WTC11 (cell line): Measurements from ENCODE around the gene CTNNA1.

Experiments used
- NR1H2 ChIP-seq: sonication (generic); formaldehyde crosslinking; IDR thresholded peaks from 2 replicates; pipeline ENCODE4 v1.9.0; 2021; ENCODE audit warnings: mild to moderate bottlenecking, moderate library complexity, missing genetic modification reagents
- TP53 ChIP-seq: sonication (generic); formaldehyde crosslinking; IDR thresholded peaks from 2 replicates; pipeline ENCODE4 v1.8.1; 2023; ENCODE audit warnings: mild to moderate bottlenecking, missing genetic modification reagents
- ZNF121 ChIP-seq: sonication (generic); formaldehyde crosslinking; IDR thresholded peaks from 2 replicates; pipeline ENCODE4 v1.8.0; 2023; ENCODE audit warnings: missing genetic modification reagents
- ZNF138 ChIP-seq: sonication (generic); formaldehyde crosslinking; conservative IDR thresholded peaks from 2 replicates; pipeline ENCODE4 v1.8.1; 2022; ENCODE audit warnings: mild to moderate bottlenecking, moderate library complexity, missing genetic modification reagents
- TF ChIP-seq, protein P1 (sequence below): sonication (generic); formaldehyde crosslinking; IDR thresholded peaks from 2 replicates; pipeline ENCODE4 v1.8.1; 2022; ENCODE audit warnings: mild to moderate bottlenecking, moderate library complexity, missing genetic modification reagents
- TF ChIP-seq, protein P2 (sequence below): fragments of 200-600 bp; IDR thresholded peaks from 2 replicates; pipeline ENCODE4 v1.8.0; 2022; ENCODE audit warnings: antibody characterized with exemption
- TF ChIP-seq, protein P3 (sequence below): sonication (generic); formaldehyde crosslinking; IDR thresholded peaks from 2 replicates; pipeline ENCODE4 v1.8.1; 2022; ENCODE audit warnings: mild to moderate bottlenecking, missing genetic modification reagents, moderate library complexity, borderline replicate concordance
- TF ChIP-seq, protein P4 (sequence below): sonication (generic); formaldehyde crosslinking; IDR thresholded peaks from 2 replicates; pipeline ENCODE4 v1.8.0; 2022; ENCODE audit warnings: missing genetic modification reagents

DNA sequence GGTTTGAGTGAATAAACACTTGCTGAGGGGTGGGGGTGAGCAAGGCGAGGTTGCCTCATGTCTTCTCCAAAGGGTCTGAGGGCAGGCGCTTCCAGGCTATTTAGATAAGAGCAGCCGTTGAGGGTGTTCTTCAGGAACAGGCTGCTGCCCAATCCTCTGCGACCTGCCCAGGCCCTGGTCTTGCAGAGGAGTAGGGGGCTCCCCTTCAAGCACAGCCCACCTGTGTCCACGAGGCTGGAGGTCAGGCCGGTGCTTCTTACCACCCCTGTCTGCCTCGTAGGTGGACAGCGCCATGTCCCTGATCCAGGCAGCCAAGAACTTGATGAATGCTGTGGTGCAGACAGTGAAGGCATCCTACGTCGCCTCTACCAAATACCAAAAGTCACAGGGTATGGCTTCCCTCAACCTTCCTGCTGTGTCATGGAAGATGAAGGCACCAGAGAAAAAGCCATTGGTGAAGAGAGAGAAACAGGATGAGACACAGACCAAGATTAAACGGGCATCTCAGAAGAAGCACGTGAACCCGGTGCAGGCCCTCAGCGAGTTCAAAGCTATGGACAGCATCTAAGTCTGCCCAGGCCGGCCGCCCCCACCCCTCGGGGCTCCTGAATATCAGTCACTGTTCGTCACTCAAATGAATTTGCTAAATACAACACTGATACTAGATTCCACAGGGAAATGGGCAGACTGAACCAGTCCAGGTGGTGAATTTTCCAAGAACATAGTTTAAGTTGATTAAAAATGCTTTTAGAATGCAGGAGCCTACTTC, 180.5 kb downstream of the CTNNA1 start:
- no peak for TF ChIP-seq ZNF138 (CRISPR knock-in tag)
- TF ChIP-seq TP53 (CRISPR knock-in tag): no peak
- TF ChIP-seq, protein P1, sequence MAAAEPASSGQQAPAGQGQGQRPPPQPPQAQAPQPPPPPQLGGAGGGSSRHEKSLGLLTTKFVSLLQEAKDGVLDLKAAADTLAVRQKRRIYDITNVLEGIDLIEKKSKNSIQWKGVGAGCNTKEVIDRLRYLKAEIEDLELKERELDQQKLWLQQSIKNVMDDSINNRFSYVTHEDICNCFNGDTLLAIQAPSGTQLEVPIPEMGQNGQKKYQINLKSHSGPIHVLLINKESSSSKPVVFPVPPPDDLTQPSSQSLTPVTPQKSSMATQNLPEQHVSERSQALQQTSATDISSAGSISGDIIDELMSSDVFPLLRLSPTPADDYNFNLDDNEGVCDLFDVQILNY (CRISPR knock-in tag): no peak
- TF ChIP-seq, protein P2, sequence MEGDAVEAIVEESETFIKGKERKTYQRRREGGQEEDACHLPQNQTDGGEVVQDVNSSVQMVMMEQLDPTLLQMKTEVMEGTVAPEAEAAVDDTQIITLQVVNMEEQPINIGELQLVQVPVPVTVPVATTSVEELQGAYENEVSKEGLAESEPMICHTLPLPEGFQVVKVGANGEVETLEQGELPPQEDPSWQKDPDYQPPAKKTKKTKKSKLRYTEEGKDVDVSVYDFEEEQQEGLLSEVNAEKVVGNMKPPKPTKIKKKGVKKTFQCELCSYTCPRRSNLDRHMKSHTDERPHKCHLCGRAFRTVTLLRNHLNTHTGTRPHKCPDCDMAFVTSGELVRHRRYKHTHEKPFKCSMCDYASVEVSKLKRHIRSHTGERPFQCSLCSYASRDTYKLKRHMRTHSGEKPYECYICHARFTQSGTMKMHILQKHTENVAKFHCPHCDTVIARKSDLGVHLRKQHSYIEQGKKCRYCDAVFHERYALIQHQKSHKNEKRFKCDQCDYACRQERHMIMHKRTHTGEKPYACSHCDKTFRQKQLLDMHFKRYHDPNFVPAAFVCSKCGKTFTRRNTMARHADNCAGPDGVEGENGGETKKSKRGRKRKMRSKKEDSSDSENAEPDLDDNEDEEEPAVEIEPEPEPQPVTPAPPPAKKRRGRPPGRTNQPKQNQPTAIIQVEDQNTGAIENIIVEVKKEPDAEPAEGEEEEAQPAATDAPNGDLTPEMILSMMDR: no peak
- no peak for TF ChIP-seq NR1H2 (CRISPR knock-in tag)
- TF ChIP-seq ZNF121: no peak
- TF ChIP-seq, protein P3, sequence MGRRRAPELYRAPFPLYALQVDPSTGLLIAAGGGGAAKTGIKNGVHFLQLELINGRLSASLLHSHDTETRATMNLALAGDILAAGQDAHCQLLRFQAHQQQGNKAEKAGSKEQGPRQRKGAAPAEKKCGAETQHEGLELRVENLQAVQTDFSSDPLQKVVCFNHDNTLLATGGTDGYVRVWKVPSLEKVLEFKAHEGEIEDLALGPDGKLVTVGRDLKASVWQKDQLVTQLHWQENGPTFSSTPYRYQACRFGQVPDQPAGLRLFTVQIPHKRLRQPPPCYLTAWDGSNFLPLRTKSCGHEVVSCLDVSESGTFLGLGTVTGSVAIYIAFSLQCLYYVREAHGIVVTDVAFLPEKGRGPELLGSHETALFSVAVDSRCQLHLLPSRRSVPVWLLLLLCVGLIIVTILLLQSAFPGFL (CRISPR knock-in tag): no peak
- TF ChIP-seq, protein P4, sequence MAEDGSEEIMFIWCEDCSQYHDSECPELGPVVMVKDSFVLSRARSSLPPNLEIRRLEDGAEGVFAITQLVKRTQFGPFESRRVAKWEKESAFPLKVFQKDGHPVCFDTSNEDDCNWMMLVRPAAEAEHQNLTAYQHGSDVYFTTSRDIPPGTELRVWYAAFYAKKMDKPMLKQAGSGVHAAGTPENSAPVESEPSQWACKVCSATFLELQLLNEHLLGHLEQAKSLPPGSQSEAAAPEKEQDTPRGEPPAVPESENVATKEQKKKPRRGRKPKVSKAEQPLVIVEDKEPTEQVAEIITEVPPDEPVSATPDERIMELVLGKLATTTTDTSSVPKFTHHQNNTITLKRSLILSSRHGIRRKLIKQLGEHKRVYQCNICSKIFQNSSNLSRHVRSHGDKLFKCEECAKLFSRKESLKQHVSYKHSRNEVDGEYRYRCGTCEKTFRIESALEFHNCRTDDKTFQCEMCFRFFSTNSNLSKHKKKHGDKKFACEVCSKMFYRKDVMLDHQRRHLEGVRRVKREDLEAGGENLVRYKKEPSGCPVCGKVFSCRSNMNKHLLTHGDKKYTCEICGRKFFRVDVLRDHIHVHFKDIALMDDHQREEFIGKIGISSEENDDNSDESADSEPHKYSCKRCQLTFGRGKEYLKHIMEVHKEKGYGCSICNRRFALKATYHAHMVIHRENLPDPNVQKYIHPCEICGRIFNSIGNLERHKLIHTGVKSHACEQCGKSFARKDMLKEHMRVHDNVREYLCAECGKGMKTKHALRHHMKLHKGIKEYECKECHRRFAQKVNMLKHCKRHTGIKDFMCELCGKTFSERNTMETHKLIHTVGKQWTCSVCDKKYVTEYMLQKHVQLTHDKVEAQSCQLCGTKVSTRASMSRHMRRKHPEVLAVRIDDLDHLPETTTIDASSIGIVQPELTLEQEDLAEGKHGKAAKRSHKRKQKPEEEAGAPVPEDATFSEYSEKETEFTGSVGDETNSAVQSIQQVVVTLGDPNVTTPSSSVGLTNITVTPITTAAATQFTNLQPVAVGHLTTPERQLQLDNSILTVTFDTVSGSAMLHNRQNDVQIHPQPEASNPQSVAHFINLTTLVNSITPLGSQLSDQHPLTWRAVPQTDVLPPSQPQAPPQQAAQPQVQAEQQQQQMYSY (CRISPR knock-in tag): no peak
